NCI-H1436 treated with DMSO at 0.1 percent for 48 hours (cell line): ENCODE data around the gene MEIOSIN.
"Not testable (repeated sequence)": the region's sequence is repeated elsewhere in the genome, so short reads cannot be mapped to it uniquely, and the experiment has no call there.

Source experiments
- DNase-seq: peaks from one replicate; lab custom pipeline; 2025; lab: John Stamatoyannopoulos, UW

The MEIOSIN gene

DNA sequence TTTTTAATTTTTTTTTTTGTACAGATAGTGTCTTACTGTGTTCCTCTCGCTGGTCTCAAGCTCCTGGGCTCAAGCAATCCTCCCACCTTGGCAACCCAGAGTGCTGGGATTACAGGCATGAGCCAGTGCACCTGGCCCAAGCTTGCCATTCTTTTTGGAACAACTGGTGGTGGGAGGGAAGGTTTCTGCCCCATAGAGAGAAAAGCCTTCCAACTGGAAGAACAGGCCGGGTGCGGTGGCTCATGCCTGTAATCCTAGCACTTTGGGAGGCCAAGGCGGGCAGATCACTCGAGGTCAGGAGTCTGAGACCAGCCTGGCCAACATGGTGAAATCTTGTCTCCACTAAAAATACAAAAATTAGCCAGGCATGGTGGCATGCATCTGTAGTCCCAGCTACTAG is 66.3 kb downstream of the MEIOSIN start:
- DNase-seq, result not testable (repeated sequence)

DNA sequence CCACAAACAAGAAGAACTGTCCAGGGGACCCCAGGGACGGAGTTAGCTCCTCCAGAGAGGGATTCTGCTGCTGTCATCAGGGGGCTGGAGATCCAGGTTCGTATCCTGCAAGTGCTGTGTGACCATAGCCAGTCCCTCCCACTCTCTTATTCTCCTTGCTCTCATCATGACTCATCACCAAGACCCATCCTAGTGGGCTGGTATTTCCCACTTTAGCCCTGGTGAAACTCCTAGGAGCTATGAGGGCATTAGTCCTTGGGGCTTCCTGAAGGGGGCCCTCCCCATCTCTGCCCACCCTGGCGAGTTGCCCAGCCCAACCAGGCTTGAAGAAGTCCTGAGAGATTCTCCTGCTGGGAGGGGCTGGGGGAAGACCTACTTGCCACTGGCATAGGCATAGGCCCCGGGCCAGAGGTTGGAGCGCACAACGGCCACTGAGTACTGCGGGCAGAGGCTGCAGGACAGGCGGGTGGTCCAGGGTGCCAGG is 66.9 kb downstream of the MEIOSIN start:
- DNase-seq, result no peak

DNA sequence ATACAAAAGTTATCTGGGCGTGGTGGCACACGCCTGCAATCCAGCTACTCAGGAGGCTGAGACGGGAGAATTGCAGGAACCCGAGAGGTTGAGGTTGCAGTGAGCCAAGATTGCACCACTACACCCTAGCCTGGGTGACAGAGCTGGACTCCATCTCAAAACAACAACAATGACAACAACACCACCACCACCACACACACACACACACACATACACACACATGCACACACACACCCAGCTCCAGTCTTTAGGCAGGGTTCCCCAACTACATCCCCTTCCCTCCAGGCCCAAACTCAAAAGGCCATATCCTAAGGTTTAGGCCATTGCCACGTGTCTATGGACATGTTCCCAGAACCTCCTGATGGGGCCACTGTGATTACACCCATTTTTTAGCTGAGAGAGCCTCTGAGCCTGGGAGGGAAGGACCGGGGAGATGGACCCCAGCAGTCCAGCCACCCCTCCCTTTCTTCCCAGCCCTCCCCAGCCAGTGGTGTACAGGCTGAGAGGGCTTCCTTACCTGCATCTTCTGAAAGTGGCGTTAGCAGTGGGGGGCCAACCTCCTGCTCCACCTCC is 68.5 kb downstream of the MEIOSIN start:
- no peak for DNase-seq

DNA sequence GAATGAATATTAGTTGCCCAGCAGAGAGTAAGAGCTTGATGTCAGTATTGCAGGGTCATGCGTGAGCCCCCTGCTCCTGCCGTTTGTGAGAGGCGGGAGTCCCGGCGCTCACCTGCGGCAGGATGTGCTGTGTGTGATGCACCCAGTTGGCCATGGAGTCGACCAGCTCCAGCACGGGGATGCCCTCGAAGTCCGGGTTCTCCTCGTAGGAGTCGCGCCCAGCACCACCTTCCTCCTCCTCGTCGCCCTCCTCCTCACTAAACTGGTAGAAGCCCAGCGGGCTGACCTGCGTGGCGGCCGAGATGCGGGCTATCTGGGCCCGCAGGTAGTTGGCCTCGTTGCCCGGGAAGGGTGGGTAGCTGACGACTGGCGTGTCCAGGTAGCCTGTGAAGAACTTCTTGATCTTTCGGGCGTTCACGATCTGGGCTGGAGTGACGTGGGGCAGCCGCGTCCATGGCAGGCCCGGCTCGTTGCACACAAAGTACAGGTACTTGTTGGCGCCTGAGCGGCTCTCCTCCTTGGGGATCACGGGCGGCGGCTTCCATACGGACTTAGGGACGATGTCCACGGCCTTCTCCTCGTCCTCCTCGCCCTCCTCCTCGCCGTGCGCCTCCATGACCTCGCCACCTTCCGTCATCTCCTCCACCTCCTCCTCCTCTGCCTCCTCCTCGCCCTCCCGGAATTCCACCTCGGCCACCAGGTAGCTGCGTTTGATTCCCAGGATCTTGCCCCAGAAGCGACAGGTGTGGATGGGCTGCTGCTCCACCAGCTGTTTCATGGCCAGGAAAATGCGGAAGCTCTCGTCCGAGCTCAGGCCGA is 71.1 kb downstream of the MEIOSIN start:
- DNase-seq, result no peak

DNA sequence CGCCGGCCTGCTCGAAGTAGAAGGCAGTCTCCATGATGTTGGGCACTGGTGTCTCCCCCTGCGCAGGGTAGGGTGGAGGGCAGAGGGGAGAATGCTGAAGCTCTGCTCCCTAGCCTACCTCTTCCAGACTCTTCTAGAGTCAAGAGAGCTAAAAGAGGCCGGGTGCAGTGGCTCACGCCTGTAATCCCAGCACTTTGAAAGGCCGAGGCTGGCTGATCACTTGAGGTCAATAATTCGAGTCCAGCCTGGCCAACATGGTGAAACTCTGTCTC is 71.7 kb downstream of the MEIOSIN start:
- DNase-seq, result no peak

DNA sequence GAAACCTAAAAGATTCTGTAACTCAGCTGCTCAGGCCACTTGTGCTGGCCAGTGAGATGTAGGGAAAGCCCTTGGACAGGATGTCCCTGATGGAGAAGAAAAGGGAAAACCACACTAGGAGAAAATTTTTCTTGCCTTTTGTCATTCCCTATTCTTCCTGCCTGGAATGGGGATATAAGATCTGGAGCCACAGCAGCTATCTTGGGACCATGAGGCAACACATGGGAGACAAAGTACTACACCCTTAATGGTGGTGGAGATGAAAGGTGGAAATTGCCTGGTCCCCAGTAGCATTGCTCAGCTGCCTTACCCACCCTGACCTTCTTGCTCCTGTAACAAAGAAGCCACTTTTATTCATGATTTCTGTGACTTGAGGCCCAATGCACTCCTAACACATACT is 72.5 kb downstream of the MEIOSIN start:
- no peak for DNase-seq

DNA sequence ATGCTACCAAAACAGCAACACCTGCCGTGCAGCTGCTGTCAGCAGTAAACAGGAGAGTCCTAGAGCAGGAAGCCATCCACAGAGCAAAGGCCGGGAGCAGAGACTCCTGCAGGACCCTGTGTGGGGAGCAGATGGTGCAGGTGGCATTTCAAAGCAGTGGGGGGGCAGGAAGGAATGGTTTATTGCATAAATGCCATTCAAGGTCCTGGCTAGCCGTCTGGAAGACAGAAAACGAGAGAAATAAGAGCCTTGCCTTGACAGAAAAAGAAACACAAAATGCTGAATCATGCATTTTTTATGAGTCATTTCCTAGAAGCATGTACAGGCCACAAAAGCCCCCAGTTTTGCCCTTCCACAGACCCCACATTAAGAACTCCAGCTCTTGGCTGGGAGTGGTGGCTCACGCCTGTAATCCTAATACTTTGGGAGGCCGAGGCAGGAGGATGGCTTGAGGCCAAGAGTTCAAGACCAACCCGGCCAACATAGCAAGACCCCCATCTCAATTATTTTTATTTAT is 76.5 kb downstream of the MEIOSIN start:
- DNase-seq, result no peak

DNA sequence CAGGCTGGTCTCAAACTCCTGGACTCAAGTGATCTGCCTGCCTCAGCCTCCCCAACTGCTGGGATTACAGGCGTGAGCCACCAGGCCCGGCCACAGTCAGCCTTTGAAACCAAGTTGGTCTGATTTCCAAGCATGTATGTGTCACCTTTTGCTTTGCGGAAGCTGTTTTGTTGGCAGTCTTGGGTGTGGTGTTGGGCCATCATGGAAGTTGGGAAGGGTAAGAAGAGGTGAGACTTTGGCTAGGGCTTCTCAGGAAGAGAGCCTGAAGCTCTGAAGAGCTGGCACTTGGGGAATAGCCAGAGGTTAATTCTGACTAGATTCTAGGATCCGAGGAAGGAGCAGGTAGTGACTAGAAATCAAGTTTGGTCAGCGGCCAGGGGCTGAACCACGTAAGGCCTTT is 79.1 kb downstream of the MEIOSIN start:
- DNase-seq, result no peak
